ENCODE measurements around the gene CHN2.

- TF ChIP-seq CTCF (IDR thresholded peaks at IDR 0.05; ENCODE audit: insufficient read depth, low read length, poor library complexity, severe bottlenecking), result no peak
- TF ChIP-seq EZH2phosphoT487 (conservative IDR thresholded peaks at IDR 0.05; ENCODE audit: low read length), result no peak
These were observed 275.5 kb downstream of the CHN2 start for GRCh38 chr7:29469976-29470557.
